Measurements from ENCODE around the gene NRF1.

Gene NRF1

DNA sequence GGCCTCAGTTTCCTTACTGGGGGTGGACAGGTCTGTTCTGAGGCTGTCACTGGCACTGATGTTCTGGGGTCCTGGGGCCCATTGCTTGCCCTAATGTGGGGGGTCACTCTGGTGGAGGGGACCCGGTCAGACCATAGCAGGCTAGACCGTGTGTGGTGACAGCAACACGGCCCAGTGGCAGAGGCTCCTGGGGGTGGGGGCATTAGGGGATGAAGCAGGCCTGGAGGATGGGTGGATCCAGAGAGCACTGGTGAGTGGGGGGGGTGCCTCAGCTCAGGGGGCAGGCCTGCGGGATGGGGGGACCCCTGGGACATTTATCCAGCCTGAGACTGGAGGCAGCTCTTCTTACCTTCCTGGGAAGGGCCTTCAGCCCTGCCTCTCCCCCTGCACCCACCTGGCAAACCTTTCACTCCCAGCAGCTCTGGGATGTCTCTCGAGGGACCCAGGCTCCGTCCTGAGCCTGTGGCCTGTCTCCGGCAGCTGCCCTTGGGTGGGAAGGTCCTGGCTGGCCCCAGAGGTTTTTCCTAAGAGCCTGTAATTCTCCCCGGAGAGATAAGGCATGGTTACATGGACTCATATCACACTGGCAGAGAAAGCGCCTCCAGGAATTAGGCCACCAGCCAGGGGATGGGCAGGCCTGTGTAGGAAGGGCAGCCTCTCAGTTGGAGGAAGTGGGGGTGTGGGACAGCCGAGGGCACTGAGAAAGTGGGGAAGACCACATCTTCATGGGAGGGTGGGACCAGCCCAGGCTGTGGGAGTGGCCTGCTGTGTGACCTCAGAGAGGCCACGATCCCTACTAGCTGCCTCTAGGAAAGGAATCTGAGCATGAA, 193.6 kb downstream of the NRF1 start:
- DNase-seq (ENCODE audit: low read depth): peak; percentile 32
- TF ChIP-seq, protein P1, sequence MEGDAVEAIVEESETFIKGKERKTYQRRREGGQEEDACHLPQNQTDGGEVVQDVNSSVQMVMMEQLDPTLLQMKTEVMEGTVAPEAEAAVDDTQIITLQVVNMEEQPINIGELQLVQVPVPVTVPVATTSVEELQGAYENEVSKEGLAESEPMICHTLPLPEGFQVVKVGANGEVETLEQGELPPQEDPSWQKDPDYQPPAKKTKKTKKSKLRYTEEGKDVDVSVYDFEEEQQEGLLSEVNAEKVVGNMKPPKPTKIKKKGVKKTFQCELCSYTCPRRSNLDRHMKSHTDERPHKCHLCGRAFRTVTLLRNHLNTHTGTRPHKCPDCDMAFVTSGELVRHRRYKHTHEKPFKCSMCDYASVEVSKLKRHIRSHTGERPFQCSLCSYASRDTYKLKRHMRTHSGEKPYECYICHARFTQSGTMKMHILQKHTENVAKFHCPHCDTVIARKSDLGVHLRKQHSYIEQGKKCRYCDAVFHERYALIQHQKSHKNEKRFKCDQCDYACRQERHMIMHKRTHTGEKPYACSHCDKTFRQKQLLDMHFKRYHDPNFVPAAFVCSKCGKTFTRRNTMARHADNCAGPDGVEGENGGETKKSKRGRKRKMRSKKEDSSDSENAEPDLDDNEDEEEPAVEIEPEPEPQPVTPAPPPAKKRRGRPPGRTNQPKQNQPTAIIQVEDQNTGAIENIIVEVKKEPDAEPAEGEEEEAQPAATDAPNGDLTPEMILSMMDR (IDR thresholded peaks at IDR 0.05; ENCODE audit: low read depth, low read length): no peak
- no peak for TF ChIP-seq MYC (IDR thresholded peaks at IDR 0.05; ENCODE audit: low read depth, low read length)
- TF ChIP-seq POLR2A (IDR thresholded peaks at IDR 0.05; ENCODE audit: extremely low read depth, insufficient read length): no peak
- TF ChIP-seq, protein P2, sequence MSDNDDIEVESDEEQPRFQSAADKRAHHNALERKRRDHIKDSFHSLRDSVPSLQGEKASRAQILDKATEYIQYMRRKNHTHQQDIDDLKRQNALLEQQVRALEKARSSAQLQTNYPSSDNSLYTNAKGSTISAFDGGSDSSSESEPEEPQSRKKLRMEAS (IDR thresholded peaks at IDR 0.05; ENCODE audit: low read depth, low read length): no peak
- H3K4me3 ChIP-seq (ENCODE audit: low read depth, low read length): no peak overlapping the region
